IMR-90 (cell line): ENCODE measurements around the gene REPS1. TPM values are rescaled to one million over a fixed set of nuclear protein-coding genes. Genes with fewer than 3 reads are reported as not detected.

Source experiments
- ATAC-seq: fragments of 200-7000 bp; cut with Tn5 transposase; 2 replicates; pipeline ENCODE4 v1.9.1; 2020; ENCODE audit warnings: low read depth, mild to moderate bottlenecking, moderate library complexity
- BruUV-seq: library from RNA; stranded (reverse); fragments of 400-500 nt; replicated peaks from 2 replicates; lab custom pipeline; 2021; lab: Mats Ljungman, UMichigan
- CTCF ChIA-PET: fragments of 300-600 bp; formaldehyde crosslinking; extraction: SDS; loops from one replicate; lab custom pipeline; 2021; ENCODE audit warnings: antibody characterized with exemption; lab: Yijun Ruan, JAX
- POLR2A ChIA-PET: fragments of 300-600 bp; sonication (Branson Sonifier 250); formaldehyde crosslinking; loops from one replicate; lab custom pipeline; 2022; ENCODE audit warnings: antibody characterized with exemption; ENCODE audit not compliant: unreplicated experiment; lab: Charles Lee
- DNase-seq: peaks from one replicate; pipeline ENCODE4 v3.0.0; 2013
- H2AFZ ChIP-seq: replicated peaks from 2 replicates; pipeline ENCODE3; 2013; ENCODE audit warnings: low read length, mild to moderate bottlenecking; ENCODE audit not compliant: poor library complexity
- H2AK5ac ChIP-seq: 2 replicates; pipeline ENCODE4 v1.6.1; 2013; ENCODE audit warnings: low read depth, low read length, inconsistent platforms
- H2AK9ac ChIP-seq: replicated peaks from 2 replicates; pipeline ENCODE3; 2013; ENCODE audit warnings: mild to moderate bottlenecking, low read depth, low read length, moderate library complexity; ENCODE audit not compliant: poor library complexity
- H2BK120ac ChIP-seq: 2 replicates; pipeline ENCODE4 v1.6.1; 2013; ENCODE audit warnings: low read depth, low read length, inconsistent platforms
- H2BK15ac ChIP-seq: 3 replicates; pipeline ENCODE4 v1.6.1; 2013; ENCODE audit warnings: low read depth, low read length, inconsistent platforms
- H2BK20ac ChIP-seq: 2 replicates; pipeline ENCODE4 v1.6.1; 2013; ENCODE audit warnings: low read depth, mild to moderate bottlenecking, inconsistent platforms, low read length, moderate library complexity
- H2BK5ac ChIP-seq: 2 replicates; pipeline ENCODE4 v1.6.1; 2013; ENCODE audit warnings: mild to moderate bottlenecking, low read depth, low read length, inconsistent platforms; ENCODE audit not compliant: poor library complexity, severe bottlenecking
- H3K14ac ChIP-seq: replicated peaks from 2 replicates; pipeline ENCODE4 v1.6.1; 2013; ENCODE audit warnings: low read depth, low read length, inconsistent platforms
- H3K18ac ChIP-seq: 2 replicates; pipeline ENCODE4 v1.6.1; 2013; ENCODE audit warnings: low read depth, low read length, control low read depth
- H3K23ac ChIP-seq: 2 replicates; pipeline ENCODE4 v1.6.1; 2013; ENCODE audit warnings: low read depth, low read length, inconsistent platforms
- H3K27ac ChIP-seq: 2 replicates; pipeline ENCODE4 v1.5.1; 2013; ENCODE audit warnings: mild to moderate bottlenecking, control low read depth, low read length; ENCODE audit not compliant: insufficient read depth
- H3K27me3 ChIP-seq: 2 replicates; pipeline ENCODE4 v1.6.1; 2013; ENCODE audit warnings: low read length; ENCODE audit not compliant: control insufficient read depth, insufficient read depth
- H3K36me3 ChIP-seq: 2 replicates; pipeline ENCODE4 v1.6.1; 2013; ENCODE audit warnings: low read length, mixed read lengths; ENCODE audit not compliant: control insufficient read depth, insufficient read depth
- H3K4ac ChIP-seq: 2 replicates; pipeline ENCODE4 v1.6.1; 2013; ENCODE audit warnings: low read depth, low read length, inconsistent platforms
- H3K4me1 ChIP-seq: 2 replicates; pipeline ENCODE4 v1.6.1; 2013; ENCODE audit warnings: low read length, mixed read lengths; ENCODE audit not compliant: control insufficient read depth, insufficient read depth
- H3K4me2 ChIP-seq: 2 replicates; pipeline ENCODE4 v1.6.1; 2013; ENCODE audit warnings: low read depth, mild to moderate bottlenecking, control low read depth, low read length, moderate library complexity
- H3K4me3 ChIP-seq: 2 replicates; pipeline ENCODE4 v1.5.1; 2013; ENCODE audit warnings: low read depth, mild to moderate bottlenecking, control low read depth, low read length, moderate library complexity; ENCODE audit not compliant: insufficient read depth
- H3K56ac ChIP-seq: 2 replicates; pipeline ENCODE4 v1.6.1; 2013; ENCODE audit warnings: low read length, inconsistent platforms; ENCODE audit not compliant: insufficient read depth; ENCODE audit errors: extremely low read depth
- H3K79me1 ChIP-seq, 2 experiments: 2 replicates each; pipeline ENCODE4 v1.6.1; 2013; ENCODE audit warnings: low read length in 2 of 2, inconsistent platforms in 1 of 2, low read depth in 1 of 2
- H3K9ac ChIP-seq: 2 replicates; pipeline ENCODE4 v1.6.1; 2013; ENCODE audit warnings: low read depth, low read length, control low read depth
- H3K9me1 ChIP-seq: 2 replicates; pipeline ENCODE4 v1.6.1; 2013; ENCODE audit warnings: low read length, inconsistent platforms; ENCODE audit not compliant: insufficient read depth
- H3K9me3 ChIP-seq: 2 replicates; pipeline ENCODE4 v1.6.1; 2013; ENCODE audit warnings: low read length; ENCODE audit not compliant: control insufficient read depth, insufficient read depth
- H4K20me1 ChIP-seq: 2 replicates; pipeline ENCODE4 v1.6.1; 2013; ENCODE audit warnings: low read length, inconsistent platforms; ENCODE audit not compliant: insufficient read depth
- H4K5ac ChIP-seq: 2 replicates; pipeline ENCODE4 v1.6.1; 2013; ENCODE audit warnings: mild to moderate bottlenecking, low read depth, low read length, control low read depth
- H4K8ac ChIP-seq, 2 experiments: 2 replicates each; pipeline ENCODE4 v1.6.1; 2013; ENCODE audit warnings: low read depth in 2 of 2, low read length in 2 of 2, control low read depth in 1 of 2, inconsistent platforms in 1 of 2
- H4K91ac ChIP-seq: 2 replicates; pipeline ENCODE4 v1.6.1; 2013; ENCODE audit warnings: low read depth, low read length, inconsistent platforms; ENCODE audit not compliant: insufficient read depth
- FOS ChIP-seq: fragments of 150-350 bp; IDR thresholded peaks from 2 replicates; pipeline ENCODE4 v1.6.1; 2016; ENCODE audit warnings: low read depth, low read length
- MAFK ChIP-seq: IDR thresholded peaks from 2 replicates; pipeline ENCODE4 v1.6.1; 2012; ENCODE audit warnings: low read depth, low read length, improper control_type of control experiment
- WGBS, 2 experiments: methylation state at CpG; one replicate each; pipeline versions ENCODE4 v1.1.5 to v1.1.7; 2013; ENCODE audit warnings: missing lambda C conversion rate in 2 of 2; ENCODE audit not compliant: insufficient read length in 1 of 2; ENCODE audit errors: extremely low coverage in 2 of 2; 5-methylcytosine and 5-hydroxymethylcytosine counted together
- dilution Hi-C: fragments of 300-500 bp; cut with HindIII; formaldehyde crosslinking; loops from one replicate; pipeline ENCODE4 v1.14.3; 2018; ENCODE audit warnings: low sequenced_read_pairs; ENCODE audit not compliant: unreplicated experiment
- in situ Hi-C: fragments of 300-500 bp; cut with MboI; formaldehyde crosslinking; loops from 3 replicates; pipeline ENCODE4 v1.14.3; 2019; ENCODE audit warnings: low sequenced_read_pairs, inconsistent platforms, mixed read lengths
- intact Hi-C: fragments of 100-400 bp; cut with micrococcal nuclease; formaldehyde crosslinking; loops from 2 replicates; pipeline ENCODE4 v1.10.0; 2022
- polyA plus RNA-seq, 3 experiments: library from polyadenylated mRNA; depleted of rRNA; stranded (reverse); fragments of >200 nt; gene quantifications; 2 replicates each; pipeline ENCODE4 v1.2.3, GENCODE V29; 2012; ENCODE audit warnings: low replicate concordance in 1 of 3
- total RNA-seq: library from RNA; depleted of rRNA; stranded (reverse); fragments of >200 nt; gene quantifications from 2 replicates; pipeline ENCODE4 v1.2.3, GENCODE V29; 2012

The REPS1 gene
- total and polyA plus RNA-seq, 2 of the 4 experiments (the other 2 are of a cell fraction): 21.9 to 24.2 TPM

- H3K9me3 ChIP-seq: no peaks in the 10 kb centered on the region
- dilution Hi-C loops: no loop called here
- no peak overlapping the region for H3K18ac ChIP-seq
- no peaks in the 10 kb centered on the region for H3K36me3 ChIP-seq
- H3K56ac ChIP-seq: no peak overlapping the region
- no peak for TF ChIP-seq FOS
- TF ChIP-seq MAFK: 0 out of 2 replicates have a peak, but pooled peaks have one; percentile 14
- H3K9ac ChIP-seq: no peak overlapping the region
- no peak overlapping the region for H2AFZ ChIP-seq
- H3K4me3 ChIP-seq: no peak overlapping the region
- intact Hi-C loops: no loop called here
- H3K14ac ChIP-seq: no peak overlapping the region
- H4K8ac ChIP-seq: no peak overlapping the region
- POLR2A ChIA-PET: no interaction called here
- CTCF ChIA-PET: interaction anchor here (0.7 kb wide), 1 partner anchor 161 kb away, joined by 4 read pairs; no protein-coding TSS in a partner anchor
- no TSS peak for BruUV-seq
- H3K27ac ChIP-seq: no peak overlapping the region
- no peak overlapping the region for H3K23ac ChIP-seq
- no peaks in the 10 kb centered on the region for H3K27me3 ChIP-seq
- H4K5ac ChIP-seq: no peak overlapping the region
- ATAC-seq (no peak), DNase-seq (no peak)
- H3K4ac ChIP-seq: no peak overlapping the region
- H2BK20ac ChIP-seq: no peak overlapping the region
- WGBS, 2 experiments: no CpG with 5 or more reads among the region's 4 CpGs
- H4K91ac ChIP-seq: no peak overlapping the region
- in situ Hi-C loops: no loop called here
- H2AK9ac ChIP-seq: no peak overlapping the region
- H2BK120ac ChIP-seq: no peak overlapping the region
- H3K9me1 ChIP-seq: peaks cover 6% of the 10 kb centered on the region
- H3K79me1 ChIP-seq: peaks cover 35 to 49% of the 10 kb centered on the region in 2 experiments
- no peak overlapping the region for H2BK5ac ChIP-seq
- peaks cover 9% of the 10 kb centered on the region; the same call in 1 of the 2 replicates for H4K20me1 ChIP-seq
- no peak overlapping the region for H2BK15ac ChIP-seq
- H3K4me1 ChIP-seq: peaks cover 6% of the 10 kb centered on the region
- H2AK5ac ChIP-seq: no peak overlapping the region
- H3K4me2 ChIP-seq: no peak overlapping the region
These were observed 12.2 kb downstream of the REPS1 start for GRCh38 chr6:138975815-138976214.
